Femur (tissue), 1 donor: Measurements from ENCODE around the gene KIAA1671.
A peak's percentile ranks its signal among the peaks of the same experiment; 100 is the strongest.

Experiments
- DNase-seq: peaks from one replicate; pipeline ENCODE4 v3.0.0-alpha.2; 2017

The KIAA1671 gene

DNA sequence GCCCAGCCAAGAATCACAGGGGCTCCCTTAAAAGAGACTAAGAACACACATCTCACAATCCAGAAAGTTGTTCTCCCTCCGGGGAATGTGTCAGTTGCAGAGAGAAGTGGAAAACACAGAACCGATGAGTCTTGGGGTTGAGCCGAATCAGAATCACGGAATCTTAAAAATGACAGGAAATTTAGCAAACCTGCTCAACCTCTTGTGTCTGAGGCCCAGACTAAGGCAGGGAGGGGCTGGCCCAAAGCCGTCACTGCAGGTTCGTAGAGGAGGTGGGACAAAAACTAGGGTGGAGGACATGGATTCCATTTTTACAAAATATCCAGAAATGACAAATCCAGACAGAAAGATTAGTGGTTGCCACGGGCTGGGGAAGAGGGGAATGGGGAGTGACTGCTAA, 63.8 kb downstream of the KIAA1671 start:
- no peak for DNase-seq

DNA sequence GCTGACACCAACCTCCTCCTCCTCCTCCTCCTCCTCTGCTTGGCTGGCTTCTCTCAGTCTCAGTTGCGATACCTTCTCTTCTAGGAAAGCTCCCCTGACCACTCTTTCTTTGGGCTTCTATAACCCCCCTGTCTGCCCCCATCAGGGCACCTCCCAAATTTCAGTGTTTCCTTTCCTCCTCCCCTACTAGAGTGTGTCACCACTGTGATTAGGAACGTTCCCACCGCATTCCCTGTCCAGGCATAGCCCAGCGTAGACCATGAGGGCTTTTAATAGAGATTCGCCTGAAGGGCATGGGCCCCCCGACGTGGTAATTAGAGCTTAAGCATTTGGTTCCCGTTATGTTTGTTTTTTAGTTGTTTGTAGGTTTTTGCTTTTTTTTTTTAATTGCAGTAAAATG, 65.5 kb downstream of the KIAA1671 start:
- DNase-seq: no peak

DNA sequence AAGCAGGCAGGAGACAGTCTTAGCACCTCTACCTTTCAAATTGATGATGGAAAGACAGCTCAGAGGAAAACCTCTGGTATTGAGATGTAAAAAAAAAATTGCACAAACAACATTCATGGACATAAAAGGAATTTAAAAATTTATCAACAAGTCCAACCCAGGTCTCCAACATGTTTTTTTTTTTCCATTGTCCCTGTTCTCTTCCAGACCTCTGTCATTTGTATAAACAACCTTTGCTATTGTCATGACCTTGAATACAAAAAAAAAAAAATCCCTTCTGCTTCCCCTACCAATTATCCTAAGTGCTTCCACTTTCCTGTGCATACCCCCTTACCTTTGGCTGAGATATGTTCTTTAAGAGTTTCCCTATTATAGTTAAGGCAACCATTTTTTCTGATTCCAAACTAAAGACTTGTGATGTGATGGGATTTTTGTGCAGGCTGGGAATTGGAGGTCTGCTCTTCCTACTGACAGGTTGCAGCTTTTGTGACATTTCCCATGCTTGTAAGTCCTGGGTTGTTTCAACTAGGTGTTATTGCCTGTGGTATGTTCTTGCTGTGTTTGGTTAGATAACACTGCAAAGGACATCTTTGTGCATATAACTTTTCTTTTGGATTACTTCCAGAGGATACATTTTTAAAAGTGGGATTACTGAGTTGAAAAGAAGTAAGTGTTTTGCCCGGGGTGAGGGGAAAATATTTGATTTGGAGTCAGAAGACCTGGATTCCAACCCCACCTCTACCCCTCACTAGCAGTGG, 67.1 kb downstream of the KIAA1671 start:
- no peak for DNase-seq

DNA sequence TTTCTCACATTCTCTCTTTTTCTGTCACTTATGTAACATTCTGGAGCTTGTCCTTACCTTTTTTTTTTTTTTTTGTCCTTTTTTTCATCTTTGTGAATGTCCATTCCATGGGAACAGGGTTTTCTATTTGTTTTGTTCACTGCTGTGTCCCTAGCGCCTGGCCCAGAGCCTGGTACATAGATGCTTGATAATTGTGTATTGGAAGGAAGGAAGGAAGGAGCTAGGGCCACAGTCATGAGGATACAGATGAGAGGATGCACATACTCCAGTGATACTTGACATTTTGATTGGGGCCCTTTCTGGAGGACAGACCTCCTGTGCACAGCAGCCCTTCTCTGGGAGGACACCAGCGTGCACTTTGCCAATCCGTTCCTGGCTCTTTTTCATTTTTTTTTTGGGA, 68.9 kb downstream of the KIAA1671 start:
- no peak for DNase-seq

DNA sequence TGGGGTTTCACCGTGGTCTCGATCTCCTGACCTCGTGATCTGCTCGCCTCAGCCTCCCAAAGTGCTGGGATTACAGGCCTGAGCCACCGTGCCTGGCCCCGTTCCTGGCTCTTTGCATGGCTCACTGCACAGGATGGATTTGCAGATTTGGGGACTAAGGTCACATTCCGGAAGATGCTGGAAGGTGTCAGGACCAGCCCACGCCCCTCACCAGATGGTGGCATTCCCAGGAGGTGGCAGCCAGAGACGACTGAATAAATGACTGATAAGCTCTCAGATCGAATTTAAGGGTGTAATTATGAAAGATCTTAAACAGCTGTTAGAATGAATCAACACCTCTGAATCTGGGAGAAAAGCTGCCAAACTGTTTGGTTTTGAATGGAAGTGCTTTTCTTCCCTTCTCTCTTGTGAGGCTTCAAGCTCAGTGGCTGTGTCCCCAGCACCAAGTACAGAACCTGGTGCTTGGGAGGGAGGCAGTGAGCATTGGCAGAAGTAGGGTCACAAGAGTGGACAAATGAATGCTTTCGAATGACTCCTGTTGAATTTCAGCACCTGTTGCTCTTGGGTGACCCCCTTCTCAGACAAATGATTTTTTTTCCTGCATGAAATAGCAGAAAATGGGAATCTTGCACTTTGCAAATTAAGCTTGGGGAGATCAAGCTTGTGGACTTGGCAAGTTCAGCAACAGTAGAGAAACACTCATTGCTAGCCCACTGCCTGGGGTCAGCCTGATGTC, 69.6 kb downstream of the KIAA1671 start:
- no peak for DNase-seq

DNA sequence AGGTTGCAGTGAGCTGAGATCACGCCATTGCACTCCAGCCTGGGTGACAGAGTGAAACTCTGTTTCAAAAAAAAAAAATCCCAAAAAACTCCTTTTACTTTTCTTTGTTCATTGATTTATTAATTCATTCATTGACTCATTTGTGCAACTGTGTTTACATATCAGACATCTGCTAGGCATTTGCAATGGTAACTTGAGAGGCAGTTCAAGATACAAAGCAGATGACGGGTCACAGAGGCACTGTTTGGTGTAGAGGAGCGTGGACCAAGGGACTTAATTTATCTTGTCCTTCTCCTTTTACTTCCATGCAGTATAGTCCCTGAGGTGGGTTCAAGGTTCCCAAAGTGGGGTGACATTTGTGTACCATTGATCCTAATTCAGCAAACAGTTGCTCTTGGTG, 71.4 kb downstream of the KIAA1671 start:
- no peak for DNase-seq

DNA sequence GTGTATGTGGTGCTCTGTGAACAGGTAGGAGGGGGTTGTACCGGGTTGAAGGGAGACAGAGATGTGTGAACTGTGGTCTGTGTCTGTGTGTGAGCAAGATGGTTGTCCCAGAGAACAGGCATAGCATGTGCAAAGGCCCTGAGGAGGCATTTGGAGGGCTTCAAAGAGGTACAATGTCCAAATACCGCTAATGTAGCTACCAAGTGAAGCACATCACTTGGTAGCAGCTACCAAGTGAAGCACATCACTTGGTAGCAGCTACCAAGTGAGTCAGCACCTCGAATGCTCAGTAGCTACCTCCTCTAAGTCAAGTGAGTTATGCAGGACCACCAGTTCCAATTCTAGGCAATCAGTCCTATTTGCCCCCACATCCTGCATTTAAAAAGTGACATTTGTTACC, 72.4 kb downstream of the KIAA1671 start:
- no peak for DNase-seq

DNA sequence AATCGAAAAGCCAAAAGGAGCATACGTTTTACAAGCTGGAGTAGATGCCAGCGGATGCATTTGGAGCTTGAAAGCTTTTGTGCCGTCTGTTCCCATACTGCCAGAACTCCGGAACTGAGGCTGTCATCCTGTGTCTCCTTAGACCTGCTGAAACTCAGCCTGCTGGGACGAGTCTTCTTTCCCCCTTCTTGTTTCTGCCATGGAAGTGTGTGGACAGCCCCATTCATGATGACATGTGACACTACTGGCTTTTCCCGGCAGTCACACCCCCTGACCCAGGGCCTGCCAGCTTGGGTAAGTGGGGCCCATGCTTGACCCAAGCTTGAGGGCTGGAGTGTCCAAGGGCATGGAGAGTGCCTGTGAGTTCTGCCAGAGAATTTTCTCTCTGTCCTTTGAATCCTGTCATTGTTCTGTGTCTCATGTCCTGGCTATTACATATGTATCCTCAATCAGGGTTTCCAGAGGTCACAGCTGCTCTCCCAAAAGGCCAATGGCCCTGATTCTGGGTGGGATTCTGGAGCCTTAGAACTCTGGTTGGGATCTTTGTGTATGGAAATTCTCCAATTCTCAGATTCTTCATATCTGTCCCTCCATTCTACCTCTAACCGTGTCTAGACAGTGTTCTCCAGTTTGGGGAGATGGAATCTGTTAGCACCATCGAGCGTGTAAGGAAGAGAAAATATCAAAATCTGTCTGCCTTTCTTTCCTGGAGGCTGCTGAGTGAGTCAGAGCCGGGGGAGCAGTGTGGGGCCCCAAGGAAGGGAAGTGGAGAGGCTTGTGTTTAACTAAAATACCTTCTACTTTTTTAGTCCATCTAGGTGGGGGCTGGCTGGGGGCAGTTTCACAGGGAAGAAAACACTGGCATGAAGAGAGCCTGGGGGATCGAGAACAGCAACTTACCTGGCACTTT, 73.2 kb downstream of the KIAA1671 start:
- no peak for DNase-seq

DNA sequence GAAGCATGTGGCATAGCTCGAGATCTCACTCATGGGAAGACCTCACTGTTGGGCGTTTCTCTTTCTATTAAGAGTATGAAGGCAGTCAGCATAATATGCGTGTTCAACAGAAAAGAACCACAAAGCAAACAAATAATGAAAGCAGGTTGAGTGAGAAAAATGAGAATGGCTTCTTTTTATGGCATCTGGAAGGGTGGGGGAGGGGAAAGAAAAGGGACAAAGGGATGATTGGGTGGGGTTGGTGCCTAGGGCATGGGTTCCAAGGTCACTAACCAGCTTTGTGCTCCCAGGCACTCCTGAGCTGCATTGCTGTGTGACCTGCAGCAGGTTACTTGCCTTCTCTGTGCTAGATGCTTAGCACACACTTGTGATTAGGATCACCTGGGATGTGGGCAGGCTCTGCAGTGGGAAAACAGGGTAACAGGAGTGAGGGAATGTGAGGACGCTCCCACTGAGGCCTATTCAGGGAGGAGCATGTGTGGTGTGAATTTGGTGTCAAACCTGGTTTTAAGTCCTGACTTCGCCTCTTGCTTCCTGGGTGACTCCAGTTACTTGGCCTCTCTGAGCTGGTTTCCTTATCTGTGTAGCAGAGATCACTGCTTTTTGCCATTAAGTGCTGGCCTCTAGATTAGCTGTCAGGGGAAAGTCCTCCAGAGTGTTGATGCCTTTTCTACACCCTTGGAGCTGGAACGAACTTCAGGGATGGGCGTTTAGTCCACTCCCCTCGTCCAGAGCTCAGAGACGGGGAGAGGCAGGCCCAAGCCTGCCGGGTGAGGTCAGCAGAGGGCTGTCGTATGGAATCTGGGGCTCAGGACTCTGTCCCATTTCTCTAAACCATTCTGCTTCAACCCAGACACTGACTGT, 74.8 kb downstream of the KIAA1671 start:
- no peak for DNase-seq

DNA sequence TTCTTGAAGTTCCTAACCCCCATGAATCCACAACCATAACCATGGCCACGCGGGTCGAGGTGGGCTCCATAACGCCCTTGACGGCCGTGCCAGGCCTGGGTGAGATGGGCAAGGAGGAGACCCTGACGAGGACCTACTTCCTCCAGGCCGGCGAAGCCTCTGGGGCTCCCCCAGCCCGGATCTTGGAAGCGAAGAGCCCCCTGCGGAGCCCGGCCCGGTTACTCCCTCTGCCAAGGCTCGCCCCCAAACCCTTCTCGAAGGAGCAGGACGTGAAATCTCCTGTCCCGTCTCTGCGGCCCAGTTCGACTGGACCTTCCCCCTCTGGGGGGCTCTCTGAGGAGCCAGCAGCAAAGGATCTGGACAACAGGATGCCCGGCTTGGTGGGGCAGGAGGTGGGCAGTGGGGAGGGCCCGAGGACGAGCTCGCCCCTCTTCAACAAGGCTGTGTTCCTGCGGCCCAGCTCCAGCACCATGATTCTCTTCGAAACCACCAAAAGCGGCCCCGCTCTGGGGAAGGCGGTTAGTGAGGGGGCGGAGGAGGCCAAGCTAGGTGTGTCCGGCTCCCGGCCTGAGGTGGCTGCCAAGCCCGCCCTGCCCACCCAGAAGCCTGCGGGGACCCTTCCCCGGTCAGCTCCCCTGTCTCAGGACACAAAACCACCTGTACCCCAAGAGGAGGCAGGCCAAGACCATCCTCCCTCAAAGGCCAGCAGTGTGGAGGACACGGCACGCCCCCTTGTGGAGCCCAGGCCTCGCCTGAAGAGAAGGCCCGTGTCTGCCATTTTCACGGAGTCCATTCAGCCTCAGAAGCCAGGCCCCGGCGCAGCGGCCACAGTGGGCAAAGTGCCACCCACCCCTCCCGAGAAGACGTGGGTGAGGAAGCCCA, 75.7 kb downstream of the KIAA1671 start:
- no peak for DNase-seq

DNA sequence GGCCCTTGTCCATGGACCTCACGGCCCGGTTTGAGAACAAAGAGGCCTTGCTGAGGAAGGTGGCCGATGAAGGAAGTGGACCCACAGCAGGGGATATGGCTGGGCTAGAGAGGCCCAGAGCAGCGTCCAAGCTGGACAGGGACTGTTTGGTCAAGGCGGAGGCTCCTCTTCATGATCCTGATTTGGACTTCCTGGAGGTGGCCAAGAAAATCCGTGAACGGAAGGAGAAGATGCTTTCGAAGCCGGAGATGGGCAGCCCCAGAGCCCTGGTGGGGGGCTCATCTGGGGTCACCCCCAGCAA, 76.3 kb downstream of the KIAA1671 start:
- no peak for DNase-seq

DNA sequence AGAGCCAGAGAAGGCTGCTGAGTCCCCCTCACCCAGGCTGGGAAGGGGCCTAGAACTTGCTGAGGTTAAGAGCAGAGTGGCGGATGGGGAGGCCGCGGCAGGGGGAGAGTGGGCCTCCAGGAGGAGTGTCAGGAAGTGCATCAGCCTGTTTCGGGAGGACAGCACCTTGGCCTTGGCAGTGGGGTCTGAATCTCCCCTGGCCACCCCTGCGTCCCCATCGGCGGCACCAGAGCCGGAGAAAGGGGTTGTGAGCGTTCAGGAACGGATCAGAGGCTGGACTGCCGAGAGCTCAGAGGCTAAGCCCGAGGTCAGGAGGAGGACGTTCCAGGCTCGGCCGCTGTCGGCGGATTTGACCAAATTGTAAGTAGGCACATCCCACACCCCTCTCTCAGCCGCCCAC, 76.7 kb downstream of the KIAA1671 start:
- no peak for DNase-seq

DNA sequence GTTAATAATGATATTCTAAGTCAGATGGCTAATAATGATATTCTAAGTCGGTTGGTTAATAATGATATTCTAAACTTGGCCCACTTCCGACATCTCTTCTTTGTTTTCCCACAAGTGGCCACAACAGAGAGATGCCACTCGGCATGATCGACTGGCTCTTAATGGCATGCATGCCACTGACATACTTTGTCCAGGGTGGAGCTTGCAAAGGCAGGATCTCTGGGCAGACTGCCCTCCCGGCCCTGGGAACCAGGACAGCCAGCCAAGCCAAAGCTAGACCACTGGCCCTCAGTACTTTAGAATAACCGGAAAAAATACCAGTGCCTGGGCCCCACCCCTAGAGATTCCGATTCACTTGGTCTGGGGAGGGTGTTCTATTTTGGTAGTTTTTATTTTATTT, 78.1 kb downstream of the KIAA1671 start:
- peak; percentile 69 for DNase-seq

DNA sequence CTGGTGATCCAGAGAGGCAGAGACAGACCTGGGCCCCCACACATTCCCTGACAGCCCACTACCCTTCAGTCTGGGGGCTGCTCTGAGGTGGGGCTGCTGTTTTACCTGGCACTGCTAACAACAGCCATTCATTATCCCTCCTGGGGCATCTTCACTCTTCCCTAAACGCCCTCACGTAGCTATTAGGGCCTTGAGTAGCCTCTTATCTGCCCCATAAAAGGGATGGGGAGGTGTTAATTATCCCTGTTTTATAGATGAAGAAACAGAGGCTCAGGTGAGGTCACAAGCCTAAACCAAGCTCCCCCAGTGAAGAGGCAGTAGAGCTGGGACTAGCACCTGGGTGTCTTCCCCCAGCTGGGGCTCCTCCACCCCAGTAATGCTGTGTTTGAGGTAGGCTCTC, 79.5 kb downstream of the KIAA1671 start:
- no peak for DNase-seq

DNA sequence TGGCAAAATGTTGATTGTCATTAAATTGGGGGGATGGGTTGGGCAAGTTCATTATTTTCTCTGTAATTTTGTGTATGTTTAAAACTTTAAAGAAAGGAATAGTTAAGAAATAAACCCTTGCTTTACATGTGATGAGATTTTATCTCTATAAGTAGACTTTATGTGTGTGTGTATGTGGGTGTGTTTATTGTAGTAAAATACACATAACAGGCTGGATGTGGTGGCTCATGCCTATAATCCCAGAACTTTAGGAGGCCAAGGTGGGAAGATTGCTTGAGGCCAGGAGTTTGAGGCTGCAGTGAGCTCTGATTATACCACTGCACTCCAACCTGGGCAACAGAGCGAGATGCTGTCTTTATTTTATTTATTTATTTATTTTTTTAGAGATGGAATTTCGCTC, 83.2 kb downstream of the KIAA1671 start:
- no peak for DNase-seq

DNA sequence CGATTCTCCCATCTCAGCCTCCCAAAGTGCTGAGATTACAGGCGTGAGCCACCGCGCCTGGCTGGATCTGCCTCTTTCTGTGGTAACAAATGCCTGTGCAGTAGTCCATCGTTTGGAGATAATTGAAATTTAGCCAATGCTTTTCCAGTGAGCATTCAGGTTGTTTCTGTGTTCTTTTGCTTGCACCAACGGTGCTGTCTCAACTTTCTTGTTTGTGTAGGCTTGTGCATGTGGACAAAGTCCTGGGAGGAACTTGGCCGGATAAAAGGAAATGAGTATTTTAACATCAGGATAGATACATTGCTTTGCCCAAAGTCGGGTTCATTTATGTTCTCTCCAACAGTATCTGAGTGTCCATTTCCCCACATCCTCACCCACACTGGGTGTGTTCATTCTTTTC, 85.7 kb downstream of the KIAA1671 start:
- DNase-seq: no peak

DNA sequence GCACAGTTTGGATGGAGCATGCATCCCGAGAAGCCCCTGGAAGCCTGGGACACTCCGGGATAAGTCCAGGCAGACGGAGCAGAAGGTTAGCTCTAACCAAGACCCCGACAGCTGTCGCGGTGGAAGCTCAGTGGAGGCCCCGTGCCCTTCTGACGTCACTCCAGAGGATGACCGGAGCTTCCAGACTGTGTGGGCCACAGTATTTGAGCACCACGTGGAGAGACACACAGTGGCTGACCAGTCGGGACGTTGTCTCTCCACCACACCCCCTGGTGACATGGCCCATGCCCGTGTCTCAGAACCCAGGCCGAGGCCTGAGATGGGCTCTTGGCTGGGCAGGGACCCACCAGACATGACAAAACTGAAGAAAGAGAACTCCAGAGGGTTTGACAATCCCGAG, 86.3 kb downstream of the KIAA1671 start:
- DNase-seq: no peak

DNA sequence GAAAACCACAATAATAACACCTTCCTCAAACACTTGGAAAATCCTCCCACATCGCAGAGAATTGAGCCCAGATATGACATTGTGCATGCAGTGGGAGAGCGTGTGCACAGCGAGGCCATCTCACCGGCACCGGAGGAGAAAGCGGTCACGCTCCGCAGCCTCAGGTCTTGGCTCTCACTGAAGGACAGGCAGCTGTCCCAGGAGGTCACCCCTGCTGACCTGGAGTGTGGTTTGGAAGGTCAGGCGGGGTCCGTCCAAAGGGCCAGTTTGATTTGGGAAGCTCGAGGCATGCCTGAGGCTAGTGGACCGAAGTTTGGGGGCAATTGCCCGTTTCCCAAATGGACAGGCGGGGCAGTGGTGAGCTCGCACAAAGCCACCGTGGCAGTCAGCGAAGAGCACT, 86.7 kb downstream of the KIAA1671 start:
- no peak for DNase-seq

DNA sequence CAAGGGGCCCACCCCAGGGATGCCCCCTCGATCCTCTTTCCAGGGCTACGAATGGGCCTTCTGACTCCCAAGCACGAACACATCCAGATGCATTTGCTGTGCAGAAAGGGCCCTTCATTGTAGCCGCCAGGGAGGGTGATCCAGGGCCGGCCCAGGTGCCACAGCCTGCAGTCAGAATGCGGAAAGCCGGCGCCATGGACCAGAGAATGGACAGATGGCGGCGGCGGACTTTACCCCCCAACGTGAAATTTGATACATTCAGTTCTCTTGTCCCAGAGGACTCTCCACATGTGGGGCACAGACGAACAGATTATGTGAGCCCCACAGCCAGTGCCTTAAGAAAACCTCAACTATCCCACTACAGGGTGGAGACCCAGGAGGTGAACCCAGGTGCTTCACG, 87.2 kb downstream of the KIAA1671 start:
- DNase-seq: no peak

DNA sequence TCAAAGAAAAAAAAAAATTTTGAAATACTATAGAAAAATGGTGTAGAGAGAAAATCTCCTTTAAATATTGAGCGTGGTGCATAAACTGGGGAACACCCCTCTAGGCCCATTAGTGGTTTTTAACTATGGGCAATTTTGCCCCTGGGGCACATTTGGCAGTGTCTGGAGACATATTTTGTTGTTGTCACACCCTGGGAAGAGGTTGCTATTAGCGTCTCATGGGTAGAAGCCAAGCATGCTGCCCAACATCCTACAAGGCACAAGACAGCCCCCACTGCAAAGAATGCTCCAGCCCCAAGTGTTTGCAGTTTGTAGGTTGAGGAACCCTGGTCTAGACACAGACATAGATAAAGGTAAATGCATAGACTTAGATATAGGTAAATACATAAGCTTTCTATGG, 92.6 kb downstream of the KIAA1671 start:
- DNase-seq: no peak

DNA sequence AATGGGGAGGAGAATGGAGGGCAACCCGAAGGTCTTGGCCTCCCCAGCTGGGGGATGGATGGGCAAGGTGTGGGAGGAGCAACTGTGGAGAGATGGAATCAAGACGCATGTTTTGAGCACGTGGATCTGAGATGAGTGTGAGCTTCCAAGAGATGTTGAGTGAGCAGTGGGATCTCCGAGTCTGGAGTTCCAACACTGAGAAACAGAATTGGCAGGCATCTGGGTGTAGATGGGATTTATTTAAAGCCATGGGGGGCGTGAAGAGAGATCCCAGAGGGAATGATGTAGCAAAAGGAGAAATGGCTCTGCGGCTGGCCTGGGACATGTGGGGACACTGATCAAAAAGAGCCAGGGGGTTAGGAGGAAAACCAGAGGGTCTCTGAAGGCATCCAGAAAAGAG, 95.6 kb downstream of the KIAA1671 start:
- DNase-seq: no peak
